GM21717 (cell line): ENCODE results near the gene DNAJB13.
"Not testable (repeated sequence)": the region's sequence is repeated elsewhere in the genome, so short reads cannot be mapped to it uniquely, and the experiment has no call there.

Experiments used
- ATAC-seq: cut with Tn5 transposase; IDR thresholded peaks from one replicate; pipeline ENCODE4 v1.9.1; 2021; ENCODE audit warnings: mild to moderate bottlenecking, moderate library complexity; ENCODE audit not compliant: unreplicated experiment

The DNAJB13 gene, protein sequence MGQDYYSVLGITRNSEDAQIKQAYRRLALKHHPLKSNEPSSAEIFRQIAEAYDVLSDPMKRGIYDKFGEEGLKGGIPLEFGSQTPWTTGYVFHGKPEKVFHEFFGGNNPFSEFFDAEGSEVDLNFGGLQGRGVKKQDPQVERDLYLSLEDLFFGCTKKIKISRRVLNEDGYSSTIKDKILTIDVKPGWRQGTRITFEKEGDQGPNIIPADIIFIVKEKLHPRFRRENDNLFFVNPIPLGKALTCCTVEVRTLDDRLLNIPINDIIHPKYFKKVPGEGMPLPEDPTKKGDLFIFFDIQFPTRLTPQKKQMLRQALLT

DNA sequence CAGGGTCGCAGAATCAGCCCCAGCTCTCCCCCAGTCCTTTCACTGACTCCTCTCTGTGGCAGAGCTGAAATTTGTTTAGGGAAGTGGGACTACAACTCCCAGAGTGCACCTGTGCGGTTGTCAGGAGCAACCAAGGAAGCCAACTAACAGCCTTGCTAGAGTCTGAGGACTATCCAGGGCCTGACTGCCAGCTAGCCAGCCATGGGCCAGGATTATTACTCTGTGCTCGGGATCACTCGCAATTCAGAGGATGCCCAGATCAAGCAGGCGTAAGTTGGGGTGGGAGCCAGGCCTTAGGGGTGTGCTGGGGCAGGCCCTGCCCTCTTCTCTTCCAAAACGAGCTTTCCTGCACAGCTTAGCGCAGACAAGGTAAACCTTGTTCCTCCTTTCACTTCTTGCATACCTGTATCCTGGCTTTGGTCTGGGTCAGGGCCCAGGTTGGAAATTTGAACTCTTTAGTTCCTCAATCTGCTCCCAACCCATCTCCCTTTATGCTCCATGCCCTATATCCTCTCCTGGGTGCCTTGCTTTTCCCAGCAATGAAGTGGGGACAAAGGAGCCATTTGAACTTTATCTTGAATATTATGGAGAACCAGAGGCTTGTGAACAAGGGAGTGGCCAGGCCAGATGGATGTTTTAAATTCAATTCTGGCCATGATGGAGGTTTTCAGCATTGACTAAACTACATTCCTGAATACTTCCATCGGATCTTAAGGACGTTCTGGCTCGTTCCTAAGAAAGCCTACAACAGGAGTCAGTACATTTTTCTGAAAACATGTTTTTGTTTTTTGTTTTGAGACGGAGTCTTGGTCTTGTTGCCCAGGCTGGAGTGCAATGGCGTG is at the start of gene DNAJB13:
Gene DNAJB13, plus strand, starts transcription at position 158 of the 842 bp plus-strand sequence. Its CDS starts 44 bp downstream, at position 202.
- ATAC-seq: peak; percentile 52

DNA sequence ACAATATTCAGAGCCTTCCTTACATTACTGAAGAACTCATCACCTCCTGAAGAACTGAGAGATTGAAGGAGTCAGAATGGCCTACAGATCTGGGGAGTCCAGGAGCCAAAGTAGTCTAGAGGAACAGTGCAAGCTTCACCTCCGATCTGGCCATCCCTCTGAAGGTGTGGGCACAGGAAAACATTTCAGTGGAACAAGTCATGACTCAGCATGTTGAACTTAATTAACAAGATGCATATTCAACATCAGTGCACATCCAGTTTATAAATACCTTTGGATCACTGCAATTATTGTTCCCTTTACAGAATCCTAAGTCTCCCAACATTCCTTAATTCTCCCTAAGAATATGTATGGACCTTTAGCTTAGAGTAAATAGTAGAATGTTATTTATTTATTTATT is 48.5 kb upstream of the DNAJB13 start:
- no peak for ATAC-seq

DNA sequence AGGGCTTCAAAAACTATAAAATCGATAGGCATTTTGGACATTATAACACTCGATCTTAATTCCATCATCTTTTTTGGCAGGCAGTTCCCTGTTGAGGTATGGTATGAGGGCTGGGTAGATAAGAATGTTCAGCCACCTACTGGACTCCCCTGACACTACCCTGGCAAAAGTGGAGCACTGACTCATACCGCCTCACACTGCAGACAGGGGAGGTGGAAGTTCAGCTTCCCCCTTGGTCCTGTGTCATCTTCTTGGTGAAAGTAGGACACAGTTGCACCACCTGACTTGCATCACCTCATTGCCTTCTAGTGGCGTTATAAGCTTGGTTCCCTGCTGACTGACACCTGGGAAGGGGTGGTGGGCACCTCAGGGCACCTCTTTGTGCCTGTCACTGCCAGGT is 43.6 kb upstream of the DNAJB13 start:
- ATAC-seq: no peak

DNA sequence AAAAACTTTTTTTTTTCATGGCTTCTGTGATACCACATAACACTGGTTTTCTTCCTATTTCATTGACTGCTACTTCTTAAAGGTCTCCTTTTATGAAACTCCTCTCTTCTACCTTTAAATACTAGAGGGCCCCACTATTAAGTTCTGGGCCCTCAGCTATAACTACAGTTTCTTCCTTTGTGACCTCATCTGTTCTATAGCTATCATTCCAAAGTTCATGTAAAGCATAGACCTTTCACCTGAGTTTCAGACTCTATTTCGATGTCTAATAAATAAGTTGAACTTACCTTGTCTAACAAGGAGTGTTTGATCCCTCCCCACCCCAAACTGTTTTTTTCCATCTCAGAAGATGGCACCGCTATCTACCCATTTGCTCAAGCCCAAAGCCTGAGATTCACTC is 38.8 kb upstream of the DNAJB13 start:
- no peak for ATAC-seq

DNA sequence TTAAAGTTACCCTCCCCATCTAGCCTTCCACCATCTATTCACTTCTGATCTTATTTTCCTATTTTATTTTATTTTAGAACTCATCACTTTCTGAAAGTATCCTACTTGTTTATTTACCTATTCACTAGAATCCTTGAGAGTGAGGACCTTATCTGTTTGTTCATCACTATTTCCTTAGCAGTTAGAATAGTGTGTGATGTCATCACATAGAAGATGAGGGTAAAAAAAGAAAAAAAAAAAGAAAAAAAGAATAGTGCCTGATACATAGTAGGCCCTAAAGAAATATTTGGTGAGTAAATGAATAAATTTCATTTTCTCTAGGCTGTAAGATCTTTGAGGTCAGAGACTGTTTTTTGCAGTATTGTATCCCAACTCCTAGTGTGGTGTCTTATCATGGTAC is 37.4 kb upstream of the DNAJB13 start:
- ATAC-seq: no peak

DNA sequence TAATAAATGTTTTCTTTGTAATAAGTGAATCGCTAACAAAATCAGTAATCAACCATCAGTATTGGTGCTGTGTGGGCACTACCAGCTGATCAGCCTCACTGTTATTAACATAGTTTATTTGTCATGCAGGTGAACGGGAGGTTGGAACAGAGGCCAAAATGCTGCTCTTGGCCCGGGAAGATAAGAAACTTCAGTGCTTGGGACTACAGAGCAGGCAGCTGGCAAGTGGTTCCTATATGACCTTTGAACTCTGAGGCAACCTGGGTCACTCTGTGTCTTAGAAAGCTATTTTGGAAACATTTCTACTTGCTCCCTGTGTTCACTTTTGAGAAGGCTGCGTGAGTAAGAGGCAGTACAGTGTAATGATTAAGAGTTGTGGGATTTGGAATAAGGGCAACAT is 36.5 kb upstream of the DNAJB13 start:
- ATAC-seq: no peak

DNA sequence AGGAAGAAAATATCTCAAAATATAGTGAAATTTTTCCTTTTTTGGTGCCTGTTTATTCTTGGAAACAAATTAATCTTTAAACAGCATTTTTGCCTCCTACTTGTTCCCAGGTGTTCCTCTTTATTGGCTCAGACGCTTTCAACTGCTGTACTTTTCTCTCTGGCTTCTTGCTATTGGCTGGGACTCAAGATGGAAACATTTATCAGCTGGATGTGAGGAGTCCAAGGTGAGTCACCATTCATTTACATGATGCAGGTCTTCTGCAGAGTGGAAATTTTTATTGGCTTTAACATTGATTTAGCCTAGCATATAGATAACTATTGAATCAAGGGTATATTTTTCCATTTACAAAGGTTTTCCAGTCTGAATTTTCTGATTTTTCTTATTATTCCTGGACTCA is 34.4 kb upstream of the DNAJB13 start:
- ATAC-seq: no peak

DNA sequence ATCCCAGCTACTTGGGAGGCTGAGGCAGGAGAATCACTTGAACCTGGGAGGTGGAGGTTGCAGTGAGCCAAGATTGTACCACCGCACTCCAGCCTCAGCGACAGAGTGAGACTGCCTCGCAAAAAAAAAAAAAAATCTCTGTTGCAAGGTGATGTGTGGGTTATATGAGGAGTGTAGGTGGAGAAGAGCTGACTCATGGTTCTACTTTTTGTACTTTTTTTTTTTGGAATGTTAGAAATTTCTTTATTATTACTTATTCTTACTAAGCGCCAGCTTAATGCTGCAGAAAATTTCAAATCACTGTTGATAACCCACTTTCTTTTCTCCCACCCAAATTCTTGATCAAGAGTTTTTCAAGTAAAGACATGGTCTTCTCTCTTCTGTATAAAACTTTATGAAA is 29.6 kb upstream of the DNAJB13 start:
- no peak for ATAC-seq

DNA sequence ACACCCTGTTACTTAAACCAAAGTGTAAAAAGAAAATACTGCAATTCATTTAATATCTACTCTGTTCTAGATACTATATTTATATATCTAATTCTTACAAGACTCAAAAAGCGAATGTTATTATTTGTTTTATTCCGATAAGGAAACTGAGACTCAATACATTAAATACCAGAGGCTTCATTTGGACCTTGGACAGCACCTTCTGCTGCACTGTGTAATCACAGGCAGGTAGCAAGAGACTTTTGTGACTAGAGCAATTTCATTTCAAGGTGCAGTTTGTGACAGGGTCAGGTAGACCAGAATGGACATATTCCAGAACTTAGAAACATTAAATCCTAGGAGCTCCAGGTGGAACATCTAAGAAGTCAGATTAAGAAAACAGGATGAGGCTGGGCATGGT is 21.4 kb upstream of the DNAJB13 start:
- no peak for ATAC-seq

DNA sequence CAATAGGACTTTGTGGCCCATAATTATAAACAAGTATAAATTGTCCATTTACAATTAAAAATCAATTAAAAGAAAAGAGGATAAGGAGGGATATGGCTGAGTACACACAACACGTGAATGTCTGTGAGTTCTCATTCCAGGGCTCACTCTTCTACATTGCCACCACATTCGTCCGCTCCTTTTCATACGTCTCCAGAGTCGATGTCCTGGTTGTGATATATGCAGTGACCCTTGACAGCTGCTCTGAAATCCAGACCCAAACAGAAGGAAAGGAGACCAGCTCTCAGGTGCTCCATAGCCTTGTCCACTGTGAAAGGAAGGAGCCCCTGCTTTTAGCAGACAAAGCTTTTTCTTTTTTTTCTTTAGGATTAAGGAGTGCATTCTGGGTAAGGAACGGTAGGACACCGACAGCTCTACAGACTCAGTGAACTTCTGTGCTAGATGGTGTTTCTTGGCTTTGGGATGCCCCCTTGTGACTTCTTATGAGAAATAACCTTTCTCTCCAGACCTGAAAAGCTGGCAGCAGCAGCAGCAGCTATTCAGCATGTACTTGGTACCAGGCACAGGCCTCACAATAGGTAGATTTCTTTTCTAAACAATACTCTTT is 19.7 kb upstream of the DNAJB13 start:
- no peak for ATAC-seq

DNA sequence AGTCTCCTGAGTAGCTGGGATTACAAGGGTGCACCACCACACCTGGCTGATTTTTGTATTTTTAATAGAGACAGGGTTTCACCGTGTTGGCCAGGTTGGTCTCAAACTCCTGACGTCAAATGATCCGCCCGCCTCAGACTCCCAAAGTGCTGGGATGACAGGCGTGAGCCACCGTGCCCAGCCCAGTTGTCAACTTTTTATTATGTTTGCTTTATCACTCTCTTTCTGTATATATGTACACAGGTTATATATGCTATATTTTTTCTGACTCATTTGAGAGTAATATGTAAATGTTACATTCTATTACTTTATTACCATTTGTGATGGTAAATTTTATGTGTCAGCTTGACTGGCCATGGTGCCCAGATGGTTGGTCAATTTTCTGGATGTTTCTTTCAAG is 18.9 kb upstream of the DNAJB13 start:
- ATAC-seq: no peak

DNA sequence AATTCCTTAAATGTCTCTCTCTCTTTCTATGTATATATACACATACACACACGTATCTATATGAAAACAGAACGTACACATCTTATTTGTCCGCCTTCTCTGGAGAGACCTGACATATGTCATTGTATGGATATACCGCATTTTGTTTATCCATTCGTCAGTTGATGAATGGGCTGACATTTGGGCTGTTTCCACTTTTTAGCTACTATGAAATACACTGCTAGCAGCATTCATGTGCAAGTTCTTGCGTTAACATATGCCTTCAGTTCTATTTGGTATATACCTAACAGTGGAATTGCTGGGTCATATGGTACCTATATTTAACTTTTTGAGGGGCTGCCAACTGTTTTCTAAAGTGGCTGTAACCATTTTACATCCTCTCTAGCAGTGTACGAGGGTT is 18.0 kb upstream of the DNAJB13 start:
- ATAC-seq: no peak

DNA sequence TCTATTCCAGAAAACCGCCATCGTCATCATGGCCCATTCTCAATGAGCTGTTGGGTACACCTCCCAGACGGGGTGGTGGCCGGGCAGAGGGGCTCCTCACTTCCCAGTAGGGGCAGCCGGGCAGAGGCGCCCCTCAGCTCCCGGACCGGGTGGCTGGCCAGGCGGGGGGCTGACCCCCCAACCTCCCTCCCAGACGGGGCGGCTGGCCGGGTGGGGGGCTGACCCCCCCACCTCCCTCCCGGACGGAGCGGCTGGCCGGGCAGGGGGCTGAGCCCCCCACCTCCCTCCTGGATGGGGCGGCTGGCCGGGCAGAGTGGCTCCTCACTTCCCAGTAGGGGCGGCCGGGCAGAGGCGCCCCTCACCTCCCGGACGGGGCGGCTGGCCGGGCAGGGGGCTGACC is 14.8 kb upstream of the DNAJB13 start:
- not testable (repeated sequence) for ATAC-seq

DNA sequence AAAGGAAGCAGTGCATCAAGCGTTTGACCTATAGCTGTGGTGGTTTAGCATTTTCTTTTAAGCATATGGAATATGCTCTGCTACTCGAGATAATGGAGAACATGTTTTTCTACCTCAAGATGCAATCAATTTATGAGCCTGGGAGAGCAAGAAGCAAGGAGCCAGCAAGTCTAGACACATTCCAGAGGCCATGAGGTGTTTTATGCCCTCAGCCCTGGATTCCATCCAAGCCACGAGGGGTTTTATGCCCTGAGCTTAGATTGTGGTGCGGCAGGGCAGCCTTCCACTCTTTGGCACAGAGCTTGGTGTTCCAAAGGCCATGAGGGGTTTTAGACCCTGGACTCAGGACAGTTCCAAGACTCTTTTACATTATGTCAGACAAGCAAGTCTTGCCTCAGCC is 11.7 kb upstream of the DNAJB13 start:
- ATAC-seq: no peak

DNA sequence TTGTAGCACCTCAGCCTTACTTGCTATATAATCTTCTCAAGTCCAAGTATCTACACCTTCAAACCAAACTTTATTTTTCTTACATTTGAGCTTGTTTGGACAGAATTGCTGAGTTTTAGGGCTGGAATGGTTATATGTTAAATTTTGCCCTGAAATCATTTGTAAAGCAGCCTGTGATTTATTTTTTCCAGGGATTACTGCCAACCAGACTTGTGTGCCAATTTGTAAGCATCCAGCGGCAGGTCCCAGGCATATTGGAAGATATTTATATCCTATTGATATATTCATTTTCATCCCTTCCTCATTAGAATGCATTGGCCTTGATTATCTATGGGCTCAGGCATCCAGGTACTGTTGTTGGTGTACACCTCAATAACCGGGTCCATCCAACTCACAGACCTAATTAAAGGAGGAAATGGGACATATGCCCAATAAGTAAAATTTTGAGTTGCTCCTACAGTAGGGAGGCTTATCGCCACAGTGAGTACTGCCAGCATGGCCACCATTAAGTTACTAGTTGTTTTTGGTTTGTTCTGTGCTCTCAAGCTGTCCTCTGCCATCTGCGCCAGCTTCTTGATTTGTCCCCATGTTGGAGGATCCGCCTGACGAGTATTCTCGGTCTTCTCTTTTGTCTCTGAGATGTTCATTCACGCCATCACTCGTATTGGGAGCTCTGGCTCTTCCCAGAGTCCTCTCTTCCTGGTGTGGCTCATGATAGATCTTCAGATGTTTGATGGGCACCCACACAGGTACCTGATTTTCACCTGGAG is 9.8 kb upstream of the DNAJB13 start:
- ATAC-seq: no peak

DNA sequence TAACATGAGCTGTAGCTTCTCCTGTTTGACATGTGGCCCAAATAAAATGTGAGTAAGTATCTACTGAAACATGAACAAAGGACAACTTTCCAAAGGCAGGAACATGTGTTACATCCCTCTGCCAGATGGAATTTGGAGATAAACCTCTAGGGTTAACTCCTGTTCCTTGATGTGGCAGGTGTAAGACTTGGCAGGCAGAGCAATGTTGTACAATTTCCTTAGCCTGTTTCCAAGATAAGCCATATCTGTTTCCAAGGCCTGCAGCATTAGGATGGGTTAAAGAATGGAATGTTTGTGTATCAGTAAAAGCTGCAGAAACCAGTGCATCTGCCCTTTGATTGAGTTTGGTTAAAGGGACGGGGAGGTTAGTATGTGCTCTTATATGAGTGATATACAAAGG is 8.8 kb upstream of the DNAJB13 start:
- ATAC-seq: no peak

DNA sequence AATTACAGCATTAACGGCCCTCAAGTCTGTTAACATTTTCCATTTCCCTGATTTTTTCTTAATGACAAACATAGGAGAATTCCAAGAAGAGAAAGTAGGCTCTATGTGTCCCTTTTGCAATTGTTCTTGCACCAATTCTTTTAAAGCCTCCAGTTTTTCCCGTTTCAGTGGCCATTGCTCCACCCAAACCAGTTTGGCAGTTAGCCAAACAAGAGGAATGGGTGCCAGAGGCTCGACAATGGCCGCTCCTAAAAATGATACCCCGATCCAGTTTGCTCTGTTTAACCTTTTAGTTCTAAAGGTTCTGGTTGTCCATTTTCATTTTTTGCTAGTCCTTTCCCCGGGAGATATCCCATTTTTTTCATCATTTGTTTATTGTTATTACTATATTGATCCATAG is 6.7 kb upstream of the DNAJB13 start:
- no peak for ATAC-seq

DNA sequence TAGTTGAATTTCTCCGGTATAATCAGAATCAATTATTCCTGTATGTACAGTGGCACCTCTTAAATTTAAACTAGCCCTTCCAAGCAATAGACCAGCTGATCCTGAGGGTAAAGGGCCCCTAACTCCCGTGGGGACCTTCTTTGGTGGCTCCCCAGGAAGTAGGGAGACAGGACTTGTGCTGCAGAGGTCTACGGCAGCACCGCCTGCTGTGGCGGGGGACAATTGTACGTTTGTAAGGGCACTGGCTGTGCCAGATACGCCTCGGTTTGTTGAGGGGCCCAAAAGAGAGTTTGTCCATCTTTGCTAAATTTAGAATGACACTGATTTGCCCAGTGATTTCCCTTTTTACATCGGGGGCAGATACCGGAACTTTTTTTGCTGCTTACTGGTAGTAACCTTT is 5.9 kb upstream of the DNAJB13 start:
- ATAC-seq: no peak

DNA sequence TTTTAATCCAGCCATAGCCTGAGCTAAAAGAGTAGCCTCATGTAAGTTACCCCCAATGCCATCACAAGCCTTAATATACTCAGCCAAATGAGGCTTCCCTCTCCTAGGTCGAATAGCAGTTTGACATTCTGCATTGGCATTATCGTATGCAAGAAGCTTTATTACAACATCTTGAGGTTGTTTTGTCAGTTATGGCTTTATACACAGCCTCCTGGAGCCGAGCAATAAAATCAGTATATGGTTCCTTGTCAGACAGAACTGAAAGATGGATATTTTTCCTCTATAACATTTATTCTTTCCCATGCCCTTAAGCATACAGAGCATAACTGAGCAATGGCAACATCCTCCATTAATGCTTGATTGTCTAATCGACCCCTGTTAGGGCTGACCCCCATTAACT is 5.4 kb upstream of the DNAJB13 start:
- no peak for ATAC-seq

DNA sequence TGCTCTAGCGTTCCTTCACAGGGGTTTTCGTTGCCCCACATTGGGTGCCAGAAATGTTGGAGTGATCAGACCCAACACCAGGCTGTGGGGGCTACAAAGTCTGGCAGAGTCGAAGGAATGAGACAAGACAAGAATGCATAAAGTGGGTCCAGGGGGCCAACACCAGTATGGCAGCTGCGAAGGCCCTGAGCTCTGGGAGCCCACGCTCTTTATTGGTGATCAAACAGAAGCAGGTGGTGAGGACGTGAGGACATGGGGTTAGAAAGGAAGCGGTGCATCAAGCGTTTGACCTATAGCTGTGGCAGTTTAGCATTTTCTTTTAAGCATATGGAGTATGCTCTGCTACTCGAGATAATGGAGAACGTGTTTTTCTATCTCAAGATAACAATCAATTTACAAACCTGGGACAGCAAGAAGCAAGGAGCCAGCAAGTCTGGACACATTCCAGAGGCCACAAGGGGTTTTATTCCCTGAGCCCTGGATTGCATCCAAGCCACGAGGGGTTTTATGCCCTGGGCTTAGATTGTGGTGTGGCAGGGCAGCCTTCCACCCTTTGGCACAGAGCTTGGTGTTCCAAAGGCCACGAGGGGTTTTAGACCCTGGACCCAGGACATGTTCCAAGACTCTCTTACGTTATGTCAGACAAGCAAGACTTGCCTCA is 3.9 kb upstream of the DNAJB13 start:
- no peak for ATAC-seq

DNA sequence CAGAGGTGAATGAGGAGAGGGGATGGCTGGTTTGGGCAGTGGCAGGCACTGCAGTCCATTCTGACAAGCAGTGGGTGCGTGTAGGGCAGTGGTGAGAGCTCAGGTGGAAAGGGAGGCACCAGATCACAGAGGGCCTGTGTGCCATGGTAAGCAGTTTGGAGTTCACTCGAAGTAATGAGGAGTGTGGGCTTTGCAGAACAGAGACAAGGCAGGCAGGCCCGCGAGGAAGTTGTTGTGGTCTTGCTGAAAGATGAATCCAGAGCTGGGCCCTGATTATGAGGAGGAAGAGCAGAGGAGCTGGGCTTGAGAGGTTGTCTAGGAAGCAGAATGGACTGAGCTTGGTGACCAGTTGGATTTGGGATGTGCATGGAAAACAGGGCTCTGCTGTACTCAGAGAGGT is 1.6 kb upstream of the DNAJB13 start:
- ATAC-seq: no peak
